Femur (tissue), 1 donor: Measurements from ENCODE around the gene SERINC4.
"Not testable (repeated sequence)": the region's sequence is repeated elsewhere in the genome, so short reads cannot be mapped to it uniquely, and the experiment has no call there.

ENCODE experiments used
- DNase-seq: peaks from one replicate; pipeline ENCODE4 v3.0.0-alpha.2; 2017

The SERINC4 gene

DNA sequence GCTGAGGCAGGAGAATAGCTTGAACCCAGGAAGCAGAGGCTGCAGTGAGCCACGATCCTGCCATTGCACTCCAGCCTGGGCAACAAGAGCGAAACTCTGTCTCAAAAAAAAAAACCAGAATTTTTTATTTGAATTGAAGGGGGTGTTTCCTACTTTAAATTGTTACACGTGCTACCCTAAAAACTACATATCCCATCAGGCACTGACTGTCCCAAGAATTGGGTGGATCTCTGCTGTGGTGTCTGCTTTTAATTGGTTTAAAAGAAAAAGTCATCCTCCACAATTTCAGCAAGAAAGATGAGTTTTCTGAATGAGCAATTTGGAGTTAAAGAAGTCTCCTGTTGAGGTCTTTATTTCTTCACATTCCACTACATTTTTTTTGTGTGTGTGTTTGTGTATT is 51.6 kb downstream of the SERINC4 start:
- no peak for DNase-seq

GRCh38 chr15:43746903-43747309 is 53.1 kb downstream of the SERINC4 start:
- DNase-seq = not testable (repeated sequence)

GRCh38 chr15:43746245-43746902 is 53.6 kb downstream of the SERINC4 start, which contains the start of gene PDIA3:
Gene PDIA3 (plus strand): TSS chr15:43746438. CDS start chr15:43746540, 102 bp downstream.
- peak; percentile 97 for DNase-seq
